ACC112 (cell line): ENCODE measurements around the gene TNFSF18.

ENCODE experiments used
- H2AFZ ChIP-seq: fragments of 200-600 bp; sonication (generic); one replicate; pipeline ENCODE4 v1.6.0; 2017; ENCODE audit warnings: antibody characterized with exemption, low read length; ENCODE audit not compliant: unreplicated experiment
- H3K27ac ChIP-seq: fragments of 200-600 bp; sonication (generic); 2 replicates; pipeline ENCODE4 v1.5.1; 2014; ENCODE audit warnings: low read depth, mild to moderate bottlenecking, antibody characterized with exemption, low read length, moderate library complexity
- H3K27me3 ChIP-seq: fragments of 200-600 bp; sonication (generic); 2 replicates; pipeline ENCODE4 v1.6.1; 2014; ENCODE audit warnings: mild to moderate bottlenecking, antibody characterized with exemption, low read length, moderate library complexity, mixed read lengths; ENCODE audit not compliant: insufficient read depth
- H3K36me3 ChIP-seq: fragments of 200-600 bp; sonication (generic); 2 replicates; pipeline ENCODE4 v1.6.1; 2016; ENCODE audit warnings: mild to moderate bottlenecking, antibody characterized with exemption, low read length, moderate library complexity, mixed read lengths; ENCODE audit not compliant: insufficient read depth
- H3K4me1 ChIP-seq: fragments of 200-600 bp; sonication (generic); one replicate; pipeline ENCODE4 v1.6.1; 2016; ENCODE audit warnings: low read length, mixed read lengths; ENCODE audit not compliant: insufficient read depth, unreplicated experiment, control insufficient read depth
- H3K4me3 ChIP-seq: fragments of 200-600 bp; sonication (generic); 2 replicates; pipeline ENCODE4 v1.5.1; 2014; ENCODE audit warnings: mild to moderate bottlenecking, low read depth, low read length
- H3K79me2 ChIP-seq: fragments of 200-600 bp; sonication (generic); one replicate; pipeline ENCODE4 v1.6.0; 2016; ENCODE audit warnings: low read length; ENCODE audit not compliant: control insufficient read depth, unreplicated experiment, insufficient read depth

The TNFSF18 gene

GRCh38 chr1:173039626-173040025 is 11.1 kb downstream of the TNFSF18 start:
- no peak overlapping the region for H3K4me3 ChIP-seq
- H3K79me2 ChIP-seq, result no peaks in the 10 kb centered on the region
- no peaks in the 10 kb centered on the region for H3K36me3 ChIP-seq
- H2AFZ ChIP-seq, result no peak overlapping the region
- peaks cover 16% of the 10 kb centered on the region for H3K4me1 ChIP-seq
- H3K27me3 ChIP-seq, result no peaks in the 10 kb centered on the region
- no peak overlapping the region for H3K27ac ChIP-seq

- Histone ChIP-seq H3K27me3 (no peaks in the 10 kb centered on the region), H3K27ac (no peak overlapping the region), H3K4me1 (peaks cover 16% of the 10 kb centered on the region), H3K36me3 (no peaks in the 10 kb centered on the region), H3K79me2 (no peaks in the 10 kb centered on the region), H3K4me3 (no peak overlapping the region), H2AFZ (no peak overlapping the region)
These were observed 11.7 kb downstream of the TNFSF18 start for GRCh38 chr1:173038875-173039554.

GRCh38 chr1:173024543-173024942 is 26.2 kb downstream of the TNFSF18 start:
- no peaks in the 10 kb centered on the region for H3K27me3 ChIP-seq
- no peak overlapping the region for H2AFZ ChIP-seq
- H3K4me1 ChIP-seq, result no peaks in the 10 kb centered on the region

GRCh38 chr1:173023343-173023742 is 27.4 kb downstream of the TNFSF18 start:
- Histone ChIP-seq H3K36me3 (no peaks in the 10 kb centered on the region), H3K4me1 (no peaks in the 10 kb centered on the region), H2AFZ (no peak overlapping the region), H3K27ac (no peak overlapping the region), H3K27me3 (no peaks in the 10 kb centered on the region), H3K79me2 (no peaks in the 10 kb centered on the region), H3K4me3 (no peak overlapping the region)

More at GRCh38 chr1:173024543-173024942, 26.2 kb downstream of the TNFSF18 start:
- H3K4me3 ChIP-seq, result no peak overlapping the region
- H3K27ac ChIP-seq, result no peak overlapping the region
- H3K36me3 ChIP-seq, result no peaks in the 10 kb centered on the region
- H3K79me2 ChIP-seq, result no peaks in the 10 kb centered on the region

GRCh38 chr1:173020138-173020750 is 30.5 kb downstream of the TNFSF18 start:
- Histone ChIP-seq H3K27me3 (no peaks in the 10 kb centered on the region), H3K27ac (no peak overlapping the region), H3K4me3 (no peak overlapping the region), H3K36me3 (no peaks in the 10 kb centered on the region), H2AFZ (no peak overlapping the region), H3K4me1 (no peaks in the 10 kb centered on the region), H3K79me2 (no peaks in the 10 kb centered on the region)

GRCh38 chr1:173017792-173018191 is 32.9 kb downstream of the TNFSF18 start:
- H3K79me2 ChIP-seq, result no peaks in the 10 kb centered on the region
- H3K27me3 ChIP-seq, result no peaks in the 10 kb centered on the region
- H3K27ac ChIP-seq, result no peak overlapping the region
- no peaks in the 10 kb centered on the region for H3K36me3 ChIP-seq
- no peak overlapping the region for H2AFZ ChIP-seq
- no peaks in the 10 kb centered on the region for H3K4me1 ChIP-seq
- no peak overlapping the region for H3K4me3 ChIP-seq

- H2AFZ ChIP-seq, result no peak overlapping the region
- no peaks in the 10 kb centered on the region for H3K4me1 ChIP-seq
- no peaks in the 10 kb centered on the region for H3K79me2 ChIP-seq
- no peak overlapping the region for H3K27ac ChIP-seq
- no peaks in the 10 kb centered on the region for H3K36me3 ChIP-seq
- no peaks in the 10 kb centered on the region for H3K27me3 ChIP-seq
- no peak overlapping the region for H3K4me3 ChIP-seq
These were observed 34.3 kb downstream of the TNFSF18 start for GRCh38 chr1:173016419-173016818.

GRCh38 chr1:173015629-173016028 is 35.1 kb downstream of the TNFSF18 start:
- H3K4me1 ChIP-seq, result no peaks in the 10 kb centered on the region
- H3K79me2 ChIP-seq, result no peaks in the 10 kb centered on the region
- no peak overlapping the region for H3K4me3 ChIP-seq
- no peak overlapping the region for H3K27ac ChIP-seq
- no peaks in the 10 kb centered on the region for H3K36me3 ChIP-seq
- H2AFZ ChIP-seq, result no peak overlapping the region
- H3K27me3 ChIP-seq, result no peaks in the 10 kb centered on the region

GRCh38 chr1:173014160-173014559 is 36.6 kb downstream of the TNFSF18 start:
- Histone ChIP-seq H3K4me3 (no peak overlapping the region), H3K79me2 (no peaks in the 10 kb centered on the region), H3K27me3 (no peaks in the 10 kb centered on the region), H2AFZ (no peak overlapping the region), H3K27ac (no peak overlapping the region), H3K36me3 (peaks cover 1% of the 10 kb centered on the region; the same call in 1 of the 2 replicates), H3K4me1 (no peaks in the 10 kb centered on the region)

- H3K79me2 ChIP-seq, result no peaks in the 10 kb centered on the region
- peaks cover 4% of the 10 kb centered on the region; the same call in 1 of the 2 replicates for H3K36me3 ChIP-seq
- no peak overlapping the region for H3K4me3 ChIP-seq
- no peak overlapping the region for H2AFZ ChIP-seq
- no peaks in the 10 kb centered on the region for H3K4me1 ChIP-seq
- no peaks in the 10 kb centered on the region for H3K27me3 ChIP-seq
- no peak overlapping the region for H3K27ac ChIP-seq
These were observed 38.6 kb downstream of the TNFSF18 start for GRCh38 chr1:173012126-173012525.

- Histone ChIP-seq H2AFZ (no peak overlapping the region), H3K27me3 (no peaks in the 10 kb centered on the region), H3K36me3 (peaks cover 4% of the 10 kb centered on the region; the same call in 1 of the 2 replicates), H3K4me1 (no peaks in the 10 kb centered on the region), H3K4me3 (no peak overlapping the region), H3K79me2 (no peaks in the 10 kb centered on the region), H3K27ac (no peak overlapping the region)
These were observed 41.1 kb downstream of the TNFSF18 start for GRCh38 chr1:173009597-173009996.
